Panc1 (cell line): ENCODE data around the gene LHFPL5. TPM values are rescaled to one million over a fixed set of nuclear protein-coding genes. Genes with fewer than 3 reads are reported as not detected.

Source experiments
- ATAC-seq: fragments of 200-7000 bp; cut with Tn5 transposase; 2 replicates; pipeline ENCODE4 v1.9.1; 2020; ENCODE audit warnings: mild to moderate bottlenecking, moderate library complexity
- BruUV-seq: library from RNA; stranded (reverse); fragments of 400-500 nt; replicated peaks from 2 replicates; lab custom pipeline; 2021; lab: Mats Ljungman, UMichigan
- CTCF ChIA-PET: fragments of 300-600 bp; sonication (Branson Sonifier 250); formaldehyde crosslinking; loops from one replicate; lab custom pipeline; 2022; ENCODE audit warnings: antibody characterized with exemption; lab: Charles Lee
- POLR2A ChIA-PET: fragments of 300-600 bp; sonication (Branson Sonifier 250); formaldehyde crosslinking; loops from one replicate; lab custom pipeline; 2022; ENCODE audit warnings: antibody characterized with exemption; lab: Charles Lee
- DNase-seq: peaks from one replicate; pipeline ENCODE4 v3.0.0-alpha.2; 2010; ENCODE audit warnings: low read depth, low spot score
- H3K27ac ChIP-seq: 2 replicates; pipeline ENCODE4 v1.5.1; 2011; ENCODE audit warnings: mild to moderate bottlenecking, low read length, inconsistent platforms
- H3K27me3 ChIP-seq: fragments of 200-500 bp; sonication (Bioruptor generic); 2 replicates; pipeline ENCODE4 v1.6.0; 2014; ENCODE audit warnings: low read length, inconsistent platforms; ENCODE audit not compliant: control insufficient read depth, insufficient read depth
- H3K36me3 ChIP-seq: fragments of 200-500 bp; sonication (Bioruptor generic); 2 replicates; pipeline ENCODE4 v1.5.1; 2014; ENCODE audit warnings: inconsistent platforms, mild to moderate bottlenecking, low read length, moderate library complexity; ENCODE audit not compliant: control insufficient read depth, insufficient read depth
- H3K4me1 ChIP-seq: 2 replicates; pipeline ENCODE4 v1.5.1; 2011; ENCODE audit warnings: inconsistent platforms, mild to moderate bottlenecking, low read length, moderate library complexity; ENCODE audit not compliant: control insufficient read depth, insufficient read depth
- H3K4me3 ChIP-seq, 2 experiments: 2 replicates each; pipeline ENCODE4 v1.5.1; 2011 to 2012; ENCODE audit warnings: low read depth in 2 of 2, low read length in 2 of 2, mild to moderate bottlenecking in 2 of 2, inconsistent platforms in 1 of 2, moderate library complexity in 1 of 2
- H3K9me3 ChIP-seq: fragments of 200-500 bp; sonication (Bioruptor generic); 2 replicates; pipeline ENCODE4 v1.5.1; 2014; ENCODE audit warnings: low read depth, mild to moderate bottlenecking, inconsistent platforms, low read length, moderate library complexity; ENCODE audit not compliant: control insufficient read depth, insufficient read depth
- POLR2AphosphoS5 ChIP-seq: IDR thresholded peaks from 2 replicates; pipeline ENCODE4 v1.6.1; 2012; ENCODE audit warnings: mild to moderate bottlenecking, low read depth, low read length, moderate library complexity
- SIN3A ChIP-seq: IDR thresholded peaks from 2 replicates; pipeline ENCODE4 v1.6.1; 2012; ENCODE audit warnings: low read depth, mild to moderate bottlenecking, low read length, moderate library complexity, borderline replicate concordance; ENCODE audit not compliant: insufficient read depth
- TCF7L2 ChIP-seq: IDR thresholded peaks from 2 replicates; pipeline ENCODE4 v1.6.1; 2011; ENCODE audit warnings: mild to moderate bottlenecking, low read depth, low read length, inconsistent platforms
- in situ Hi-C: cut with HindIII; loops from 2 replicates; pipeline ENCODE4 v1.10.0; 2016; ENCODE audit warnings: low sequenced_read_pairs, low pct_unique_long_range_greater_than_20kb
- intact Hi-C: fragments of 100-400 bp; cut with micrococcal nuclease; formaldehyde crosslinking; loops from one replicate; pipeline ENCODE4 v1.10.0; 2022; ENCODE audit not compliant: unreplicated experiment
- total RNA-seq: library from RNA; stranded (reverse); gene quantifications from one replicate; pipeline ENCODE4 v1.2.1, GENCODE V29; 2021; ENCODE audit not compliant: unreplicated experiment
- TF ChIP-seq, protein P1 (sequence below): fragments of 450-650 bp; IDR thresholded peaks from 2 replicates; pipeline ENCODE4 v1.5.1; 2017; ENCODE audit warnings: mild to moderate bottlenecking
- TF ChIP-seq, protein P2 (sequence below), 2 experiments: IDR thresholded peaks; 2 replicates each; pipeline ENCODE4 v1.6.1; 2011 to 2012; ENCODE audit warnings: low read depth in 2 of 2, control low read depth in 1 of 2, low read length in 1 of 2, mild to moderate bottlenecking in 1 of 2, moderate library complexity in 1 of 2; ENCODE audit not compliant: insufficient read depth in 1 of 2

The LHFPL5 gene
- total RNA-seq, 1 experiment from 2014 or later = not detected

DNA sequence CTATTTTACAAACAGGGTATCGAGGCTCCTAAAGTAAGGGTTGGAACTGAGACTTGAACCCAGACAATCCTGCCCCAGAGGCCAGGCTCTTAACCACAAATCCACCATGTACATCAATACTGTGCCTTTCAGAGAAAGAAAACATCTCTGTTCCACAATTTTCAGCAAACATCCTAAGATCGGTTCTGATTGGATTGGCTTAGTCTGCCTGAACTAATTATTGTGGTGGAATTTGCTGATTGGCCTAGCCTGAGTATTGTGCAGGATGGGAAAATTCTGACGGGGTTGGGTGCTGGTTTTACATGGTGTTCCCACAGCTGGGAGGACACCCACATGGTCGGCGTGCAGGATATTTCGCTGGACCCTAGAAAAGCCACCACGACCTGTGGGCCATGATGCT, 24.4 kb upstream of the LHFPL5 start, which contains the start of gene CLPSL1:
Gene CLPSL1, plus strand, starts transcription at position 301 of the 400 bp plus-strand sequence. Its CDS starts 92 bp downstream, at position 393.
- ChIA-PET CTCF (no interaction called here), POLR2A (no interaction called here)
- no TSS peak for BruUV-seq
- no peaks in the 10 kb centered on the region for H3K27me3 ChIP-seq
- intact Hi-C loops (no loop called here), in situ Hi-C loops (no loop called here)
- H3K27ac ChIP-seq = no peak within 1 kb of the TSS
- DNase-seq (no peak), ATAC-seq (no peak)
- no peak within 1 kb of the TSS for H3K4me3 ChIP-seq
- H3K4me1 ChIP-seq = no peaks in the 10 kb centered on the region; the same call in 1 of the 2 replicates
- H3K9me3 ChIP-seq = no peaks in the 10 kb centered on the region
- no peaks in the 10 kb centered on the region for H3K36me3 ChIP-seq
- TF ChIP-seq, protein P1, sequence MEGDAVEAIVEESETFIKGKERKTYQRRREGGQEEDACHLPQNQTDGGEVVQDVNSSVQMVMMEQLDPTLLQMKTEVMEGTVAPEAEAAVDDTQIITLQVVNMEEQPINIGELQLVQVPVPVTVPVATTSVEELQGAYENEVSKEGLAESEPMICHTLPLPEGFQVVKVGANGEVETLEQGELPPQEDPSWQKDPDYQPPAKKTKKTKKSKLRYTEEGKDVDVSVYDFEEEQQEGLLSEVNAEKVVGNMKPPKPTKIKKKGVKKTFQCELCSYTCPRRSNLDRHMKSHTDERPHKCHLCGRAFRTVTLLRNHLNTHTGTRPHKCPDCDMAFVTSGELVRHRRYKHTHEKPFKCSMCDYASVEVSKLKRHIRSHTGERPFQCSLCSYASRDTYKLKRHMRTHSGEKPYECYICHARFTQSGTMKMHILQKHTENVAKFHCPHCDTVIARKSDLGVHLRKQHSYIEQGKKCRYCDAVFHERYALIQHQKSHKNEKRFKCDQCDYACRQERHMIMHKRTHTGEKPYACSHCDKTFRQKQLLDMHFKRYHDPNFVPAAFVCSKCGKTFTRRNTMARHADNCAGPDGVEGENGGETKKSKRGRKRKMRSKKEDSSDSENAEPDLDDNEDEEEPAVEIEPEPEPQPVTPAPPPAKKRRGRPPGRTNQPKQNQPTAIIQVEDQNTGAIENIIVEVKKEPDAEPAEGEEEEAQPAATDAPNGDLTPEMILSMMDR = no peak
- no peak for TF ChIP-seq POLR2AphosphoS5
- TF ChIP-seq, protein P2, sequence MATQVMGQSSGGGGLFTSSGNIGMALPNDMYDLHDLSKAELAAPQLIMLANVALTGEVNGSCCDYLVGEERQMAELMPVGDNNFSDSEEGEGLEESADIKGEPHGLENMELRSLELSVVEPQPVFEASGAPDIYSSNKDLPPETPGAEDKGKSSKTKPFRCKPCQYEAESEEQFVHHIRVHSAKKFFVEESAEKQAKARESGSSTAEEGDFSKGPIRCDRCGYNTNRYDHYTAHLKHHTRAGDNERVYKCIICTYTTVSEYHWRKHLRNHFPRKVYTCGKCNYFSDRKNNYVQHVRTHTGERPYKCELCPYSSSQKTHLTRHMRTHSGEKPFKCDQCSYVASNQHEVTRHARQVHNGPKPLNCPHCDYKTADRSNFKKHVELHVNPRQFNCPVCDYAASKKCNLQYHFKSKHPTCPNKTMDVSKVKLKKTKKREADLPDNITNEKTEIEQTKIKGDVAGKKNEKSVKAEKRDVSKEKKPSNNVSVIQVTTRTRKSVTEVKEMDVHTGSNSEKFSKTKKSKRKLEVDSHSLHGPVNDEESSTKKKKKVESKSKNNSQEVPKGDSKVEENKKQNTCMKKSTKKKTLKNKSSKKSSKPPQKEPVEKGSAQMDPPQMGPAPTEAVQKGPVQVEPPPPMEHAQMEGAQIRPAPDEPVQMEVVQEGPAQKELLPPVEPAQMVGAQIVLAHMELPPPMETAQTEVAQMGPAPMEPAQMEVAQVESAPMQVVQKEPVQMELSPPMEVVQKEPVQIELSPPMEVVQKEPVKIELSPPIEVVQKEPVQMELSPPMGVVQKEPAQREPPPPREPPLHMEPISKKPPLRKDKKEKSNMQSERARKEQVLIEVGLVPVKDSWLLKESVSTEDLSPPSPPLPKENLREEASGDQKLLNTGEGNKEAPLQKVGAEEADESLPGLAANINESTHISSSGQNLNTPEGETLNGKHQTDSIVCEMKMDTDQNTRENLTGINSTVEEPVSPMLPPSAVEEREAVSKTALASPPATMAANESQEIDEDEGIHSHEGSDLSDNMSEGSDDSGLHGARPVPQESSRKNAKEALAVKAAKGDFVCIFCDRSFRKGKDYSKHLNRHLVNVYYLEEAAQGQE (IDR thresholded peaks at IDR 0.05; ENCODE audit: insufficient read depth in 1 of 2, low read depth in 2 of 2, low read length in 1 of 2) = no peak
- TF ChIP-seq SIN3A = no peak
- no peak for TF ChIP-seq TCF7L2

DNA sequence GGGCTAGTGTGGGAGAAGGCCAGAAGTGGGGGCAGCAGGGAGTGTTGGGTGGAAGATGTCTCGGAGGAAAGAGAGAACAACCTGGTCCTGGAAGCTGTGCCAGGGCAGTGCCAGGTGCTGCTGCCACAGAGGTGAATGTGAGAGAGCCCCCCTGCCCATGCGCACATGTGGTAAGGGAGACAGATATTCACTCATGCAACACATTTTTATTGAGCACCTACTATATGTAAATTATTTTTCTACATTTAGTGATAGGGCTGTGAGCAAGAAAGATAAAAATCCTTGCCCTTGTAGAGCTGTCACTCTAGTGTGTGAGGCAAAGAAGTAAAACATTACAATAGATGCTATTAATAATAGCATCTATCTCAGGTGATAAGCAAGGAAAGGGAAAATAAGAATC, 23.9 kb upstream of the LHFPL5 start:
- DNase-seq = no peak
- intact Hi-C loops = no loop called here

More for the DNA sequence above, 23.9 kb upstream of the LHFPL5 start:
- Histone ChIP-seq H3K36me3 (no peaks in the 10 kb centered on the region), H3K4me1 (no peaks in the 10 kb centered on the region; the same call in 1 of the 2 replicates), H3K27ac (no peak overlapping the region), H3K4me3 (no peak overlapping the region), H3K27me3 (no peaks in the 10 kb centered on the region), H3K9me3 (no peaks in the 10 kb centered on the region)
- POLR2A ChIA-PET = no interaction called here
- CTCF ChIA-PET = no interaction called here
- TF ChIP-seq, protein P1 = no peak
- TF ChIP-seq, protein P2 (IDR thresholded peaks at IDR 0.05; ENCODE audit: insufficient read depth in 1 of 2, low read depth in 2 of 2, low read length in 1 of 2) = no peak
- no peak for TF ChIP-seq POLR2AphosphoS5
- no peak for TF ChIP-seq TCF7L2
- no peak for TF ChIP-seq SIN3A
- in situ Hi-C loops = no loop called here
- no TSS peak for BruUV-seq
- ATAC-seq = no peak
